ENCODE measurements around the gene DOCK1.
"Not testable (repeated sequence)": the region's sequence is repeated elsewhere in the genome, so short reads cannot be mapped to it uniquely, and the experiment has no call there.

Gene DOCK1

GRCh38 chr10:127296696-127297095 lies 391.5 kb downstream of the DOCK1 start:
- TF ChIP-seq CTCF (IDR thresholded peaks at IDR 0.05) = no peak
- no peaks in the 10 kb centered on the region for H3K9me3 ChIP-seq
- no peak overlapping the region for H3K4me3 ChIP-seq (ENCODE audit: low read depth in 1 of 2, low read length in 1 of 2)
- peaks cover 11 to 18% of the 10 kb centered on the region in 2 experiments for H3K4me1 ChIP-seq (ENCODE audit: control insufficient read depth in 1 of 2, insufficient read depth in 1 of 2, low read depth in 1 of 2, low read length in 1 of 2)
- H3K27ac ChIP-seq = no peak overlapping the region
- no peaks in the 10 kb centered on the region for H3K27me3 ChIP-seq
- H3K36me3 ChIP-seq = no peaks in the 10 kb centered on the region

- no peak overlapping the region for H3K4me3 ChIP-seq (ENCODE audit: low read depth in 1 of 2, low read length in 1 of 2)
- peaks cover 7 to 11% of the 10 kb centered on the region in 2 experiments for H3K4me1 ChIP-seq (ENCODE audit: control insufficient read depth in 1 of 2, insufficient read depth in 1 of 2, low read depth in 1 of 2, low read length in 1 of 2)
- H3K36me3 ChIP-seq = no peaks in the 10 kb centered on the region
- H3K27ac ChIP-seq = no peak overlapping the region
- H3K27me3 ChIP-seq = no peaks in the 10 kb centered on the region
- TF ChIP-seq CTCF (IDR thresholded peaks at IDR 0.05) = no peak
- no peaks in the 10 kb centered on the region for H3K9me3 ChIP-seq
Observed at GRCh38 chr10:127298381-127298780, 393.2 kb downstream of the DOCK1 start.

- H3K4me3 ChIP-seq (ENCODE audit: low read depth in 1 of 2, low read length in 1 of 2); H3K27me3 ChIP-seq; H3K4me1 ChIP-seq (ENCODE audit: control insufficient read depth in 1 of 2, insufficient read depth in 1 of 2, low read depth in 1 of 2, low read length in 1 of 2): not testable (repeated sequence)
Observed at GRCh38 chr10:127299192-127299591, 394.0 kb downstream of the DOCK1 start.

GRCh38 chr10:127299956-127300689 lies 394.9 kb downstream of the DOCK1 start:
- H3K4me1 ChIP-seq (ENCODE audit: control insufficient read depth in 1 of 2, insufficient read depth in 1 of 2, low read depth in 1 of 2, low read length in 1 of 2) = peaks cover 0 to under 1% of the 10 kb centered on the region in 2 experiments
- H3K36me3 ChIP-seq = no peaks in the 10 kb centered on the region
- TF ChIP-seq CTCF (IDR thresholded peaks at IDR 0.05) = no peak
- H3K4me3 ChIP-seq (ENCODE audit: low read depth in 1 of 2, low read length in 1 of 2) = no peak overlapping the region
- H3K27ac ChIP-seq = no peak overlapping the region
- H3K27me3 ChIP-seq = no peaks in the 10 kb centered on the region
- no peaks in the 10 kb centered on the region for H3K9me3 ChIP-seq

More at GRCh38 chr10:127299192-127299591, 394.0 kb downstream of the DOCK1 start:
- not testable (repeated sequence) for H3K9me3 ChIP-seq, H3K36me3 ChIP-seq, H3K27ac ChIP-seq

- no peaks in the 10 kb centered on the region for H3K36me3 ChIP-seq
- H3K27ac ChIP-seq = no peak overlapping the region
- H3K27me3 ChIP-seq = no peaks in the 10 kb centered on the region
- no peak for TF ChIP-seq CTCF (IDR thresholded peaks at IDR 0.05)
- no peaks in the 10 kb centered on the region for H3K9me3 ChIP-seq
- H3K4me3 ChIP-seq (ENCODE audit: low read depth in 1 of 2, low read length in 1 of 2) = no peak overlapping the region
- no peaks in the 10 kb centered on the region for H3K4me1 ChIP-seq (ENCODE audit: control insufficient read depth in 1 of 2, insufficient read depth in 1 of 2, low read depth in 1 of 2, low read length in 1 of 2)
Observed at GRCh38 chr10:127300868-127301321, 395.7 kb downstream of the DOCK1 start.

- no peaks in the 10 kb centered on the region for H3K27me3 ChIP-seq
Observed at GRCh38 chr10:127302343-127302742, 397.1 kb downstream of the DOCK1 start.

More at GRCh38 chr10:127302343-127302742, 397.1 kb downstream of the DOCK1 start:
- Histone ChIP-seq H3K4me1 (ENCODE audit: control insufficient read depth in 1 of 2, insufficient read depth in 1 of 2, low read depth in 1 of 2, low read length in 1 of 2) (no peaks in the 10 kb centered on the region), H3K27ac (no peak overlapping the region), H3K9me3 (no peaks in the 10 kb centered on the region), H3K4me3 (ENCODE audit: low read depth in 1 of 2, low read length in 1 of 2) (no peak overlapping the region), H3K36me3 (no peaks in the 10 kb centered on the region)
- TF ChIP-seq CTCF (IDR thresholded peaks at IDR 0.05) = no peak
